Measurements from ENCODE around the gene CACNA1D. TPM values are rescaled to one million over a fixed set of nuclear protein-coding genes. Genes with fewer than 3 reads are reported as not detected.

The CACNA1D gene
- total RNA-seq, 2 donors from 2014 or later: 0.56 to 1.5 TPM

- no peak for ATAC-seq (replicated peaks)
- no peaks in the 10 kb centered on the region for H3K36me3 Mint-ChIP-seq (ENCODE audit: low read depth)
- peaks cover 4% of the 10 kb centered on the region for H3K27me3 Mint-ChIP-seq
- no peak overlapping the region for H3K4me3 Mint-ChIP-seq
- no peaks in the 10 kb centered on the region for H3K9me3 Mint-ChIP-seq
- H3K27ac Mint-ChIP-seq: no peak overlapping the region
- H3K4me1 Mint-ChIP-seq: no peaks in the 10 kb centered on the region
Observed at GRCh38 chr3:53691349-53691748, 196.9 kb downstream of the CACNA1D start.

- H3K4me3 Mint-ChIP-seq: no peak overlapping the region
- no peaks in the 10 kb centered on the region for H3K9me3 Mint-ChIP-seq
- H3K27ac Mint-ChIP-seq: no peak overlapping the region
- H3K27me3 Mint-ChIP-seq: peaks cover 5% of the 10 kb centered on the region
- ATAC-seq (replicated peaks): no peak
- no peaks in the 10 kb centered on the region for H3K36me3 Mint-ChIP-seq (ENCODE audit: low read depth)
- no peaks in the 10 kb centered on the region for H3K4me1 Mint-ChIP-seq
Observed at GRCh38 chr3:53691885-53692284, 197.5 kb downstream of the CACNA1D start.

- Mint-ChIP-seq H3K27me3 (peaks cover 11% of the 10 kb centered on the region), H3K36me3 (ENCODE audit: low read depth) (no peaks in the 10 kb centered on the region), H3K4me1 (no peaks in the 10 kb centered on the region), H3K27ac (no peak overlapping the region), H3K9me3 (no peaks in the 10 kb centered on the region), H3K4me3 (no peak overlapping the region)
- ATAC-seq (replicated peaks): no peak
Observed at GRCh38 chr3:53693451-53693850, 199.0 kb downstream of the CACNA1D start.

GRCh38 chr3:53694046-53694445, 199.6 kb downstream of the CACNA1D start:
- ATAC-seq (replicated peaks): no peak
- no peaks in the 10 kb centered on the region for H3K4me1 Mint-ChIP-seq
- H3K4me3 Mint-ChIP-seq: no peak overlapping the region
- no peak overlapping the region for H3K27ac Mint-ChIP-seq
- peaks cover 11% of the 10 kb centered on the region for H3K27me3 Mint-ChIP-seq
- no peaks in the 10 kb centered on the region for H3K36me3 Mint-ChIP-seq (ENCODE audit: low read depth)
- H3K9me3 Mint-ChIP-seq: no peaks in the 10 kb centered on the region

GRCh38 chr3:53694666-53695323, 200.4 kb downstream of the CACNA1D start:
- no peak for ATAC-seq (replicated peaks)
- Mint-ChIP-seq H3K36me3 (ENCODE audit: low read depth) (no peaks in the 10 kb centered on the region), H3K27ac (no peak overlapping the region), H3K9me3 (no peaks in the 10 kb centered on the region), H3K27me3 (peaks cover 11% of the 10 kb centered on the region), H3K4me1 (no peaks in the 10 kb centered on the region), H3K4me3 (no peak overlapping the region)

- H3K36me3 Mint-ChIP-seq (ENCODE audit: low read depth): no peaks in the 10 kb centered on the region
- no peaks in the 10 kb centered on the region for H3K4me1 Mint-ChIP-seq
- H3K27ac Mint-ChIP-seq: no peak overlapping the region
- H3K4me3 Mint-ChIP-seq: no peak overlapping the region
- peaks cover 11% of the 10 kb centered on the region for H3K27me3 Mint-ChIP-seq
- H3K9me3 Mint-ChIP-seq: no peaks in the 10 kb centered on the region
- ATAC-seq (replicated peaks): no peak
Observed at GRCh38 chr3:53695324-53695690, 200.9 kb downstream of the CACNA1D start.

- no peaks in the 10 kb centered on the region for H3K9me3 Mint-ChIP-seq
- H3K4me3 Mint-ChIP-seq: no peak overlapping the region
- no peak for ATAC-seq (replicated peaks)
- no peaks in the 10 kb centered on the region for H3K4me1 Mint-ChIP-seq
- H3K36me3 Mint-ChIP-seq (ENCODE audit: low read depth): no peaks in the 10 kb centered on the region
- H3K27ac Mint-ChIP-seq: no peak overlapping the region
- H3K27me3 Mint-ChIP-seq: peaks cover 11% of the 10 kb centered on the region
Observed at GRCh38 chr3:53696401-53697172, 202.2 kb downstream of the CACNA1D start.

GRCh38 chr3:53700441-53700840, 206.0 kb downstream of the CACNA1D start:
- no peaks in the 10 kb centered on the region for H3K9me3 Mint-ChIP-seq
- no peaks in the 10 kb centered on the region for H3K4me1 Mint-ChIP-seq
- no peak overlapping the region for H3K4me3 Mint-ChIP-seq
- H3K27me3 Mint-ChIP-seq: peaks cover 11% of the 10 kb centered on the region
- H3K27ac Mint-ChIP-seq: no peak overlapping the region
- H3K36me3 Mint-ChIP-seq (ENCODE audit: low read depth): no peaks in the 10 kb centered on the region
- no peak for ATAC-seq (replicated peaks)

- H3K36me3 Mint-ChIP-seq (ENCODE audit: low read depth): no peaks in the 10 kb centered on the region
- H3K4me3 Mint-ChIP-seq: no peak overlapping the region
- no peaks in the 10 kb centered on the region for H3K9me3 Mint-ChIP-seq
- peaks cover 3% of the 10 kb centered on the region for H3K27me3 Mint-ChIP-seq
- no peaks in the 10 kb centered on the region for H3K4me1 Mint-ChIP-seq
- H3K27ac Mint-ChIP-seq: no peak overlapping the region
- ATAC-seq (replicated peaks): no peak
Observed at GRCh38 chr3:53702776-53703530, 208.5 kb downstream of the CACNA1D start.

- ATAC-seq (replicated peaks): no peak
- no peaks in the 10 kb centered on the region for H3K36me3 Mint-ChIP-seq (ENCODE audit: low read depth)
- no peaks in the 10 kb centered on the region for H3K4me1 Mint-ChIP-seq
- peak overlapping the region; percentile 32 for H3K27ac Mint-ChIP-seq
- H3K27me3 Mint-ChIP-seq: no peaks in the 10 kb centered on the region
- H3K9me3 Mint-ChIP-seq: no peaks in the 10 kb centered on the region
- H3K4me3 Mint-ChIP-seq: no peak overlapping the region
Observed at GRCh38 chr3:53703630-53704362, 209.4 kb downstream of the CACNA1D start.

GRCh38 chr3:53704363-53704725, 209.9 kb downstream of the CACNA1D start:
- no peaks in the 10 kb centered on the region for H3K27me3 Mint-ChIP-seq
- no peaks in the 10 kb centered on the region for H3K4me1 Mint-ChIP-seq
- H3K9me3 Mint-ChIP-seq: no peaks in the 10 kb centered on the region
- H3K27ac Mint-ChIP-seq: no peak overlapping the region
- H3K36me3 Mint-ChIP-seq (ENCODE audit: low read depth): no peaks in the 10 kb centered on the region
- ATAC-seq (replicated peaks): no peak
- no peak overlapping the region for H3K4me3 Mint-ChIP-seq

- Mint-ChIP-seq H3K27me3 (no peaks in the 10 kb centered on the region), H3K9me3 (no peaks in the 10 kb centered on the region), H3K36me3 (ENCODE audit: low read depth) (no peaks in the 10 kb centered on the region), H3K4me3 (no peak overlapping the region), H3K4me1 (peaks cover 2% of the 10 kb centered on the region), H3K27ac (no peak overlapping the region)
- ATAC-seq (replicated peaks): no peak
Observed at GRCh38 chr3:53705024-53705745, 210.8 kb downstream of the CACNA1D start.

- H3K4me1 Mint-ChIP-seq: peaks cover 5% of the 10 kb centered on the region
- H3K27me3 Mint-ChIP-seq: no peaks in the 10 kb centered on the region
- ATAC-seq (replicated peaks): peak; percentile 34
- H3K4me3 Mint-ChIP-seq: no peak overlapping the region
- H3K9me3 Mint-ChIP-seq: no peaks in the 10 kb centered on the region
- no peaks in the 10 kb centered on the region for H3K36me3 Mint-ChIP-seq (ENCODE audit: low read depth)
- H3K27ac Mint-ChIP-seq: no peak overlapping the region
Observed at GRCh38 chr3:53705774-53706173, 211.4 kb downstream of the CACNA1D start.

- Mint-ChIP-seq H3K9me3 (no peaks in the 10 kb centered on the region), H3K27me3 (no peaks in the 10 kb centered on the region), H3K27ac (no peak overlapping the region), H3K4me3 (no peak overlapping the region), H3K36me3 (ENCODE audit: low read depth) (no peaks in the 10 kb centered on the region), H3K4me1 (peaks cover 5% of the 10 kb centered on the region)
- ATAC-seq (replicated peaks): no peak
Observed at GRCh38 chr3:53707222-53707621, 212.8 kb downstream of the CACNA1D start.

Measured in activated T-helper 17 cell treated with anti-CD3 and anti-CD28 coated beads, Interleukin-2, amount 50 U/mL, for 72 hours (primary cell).